Measurements from ENCODE around the gene EVI5.

- no peak for TF ChIP-seq EZH2 (IDR thresholded peaks at IDR 0.05; ENCODE audit: borderline replicate concordance, low read depth, low read length, poor library complexity, severe bottlenecking)
- no peak for TF ChIP-seq CTCF (conservative IDR thresholded peaks at IDR 0.05; ENCODE audit: low read depth, low read length)
Measured at GRCh38 chr1:92487078-92487605, 297.8 kb downstream of the EVI5 start.
